ENCODE data around the gene ULK4. TPM values are rescaled to one million over a fixed set of nuclear protein-coding genes. Genes with fewer than 3 reads are reported as not detected.

ULK4 gene
- total and polyA plus RNA-seq, 2 of the 4 experiments (the other 2 are of a cell fraction) = 2.7 to 5.0 TPM

DNA sequence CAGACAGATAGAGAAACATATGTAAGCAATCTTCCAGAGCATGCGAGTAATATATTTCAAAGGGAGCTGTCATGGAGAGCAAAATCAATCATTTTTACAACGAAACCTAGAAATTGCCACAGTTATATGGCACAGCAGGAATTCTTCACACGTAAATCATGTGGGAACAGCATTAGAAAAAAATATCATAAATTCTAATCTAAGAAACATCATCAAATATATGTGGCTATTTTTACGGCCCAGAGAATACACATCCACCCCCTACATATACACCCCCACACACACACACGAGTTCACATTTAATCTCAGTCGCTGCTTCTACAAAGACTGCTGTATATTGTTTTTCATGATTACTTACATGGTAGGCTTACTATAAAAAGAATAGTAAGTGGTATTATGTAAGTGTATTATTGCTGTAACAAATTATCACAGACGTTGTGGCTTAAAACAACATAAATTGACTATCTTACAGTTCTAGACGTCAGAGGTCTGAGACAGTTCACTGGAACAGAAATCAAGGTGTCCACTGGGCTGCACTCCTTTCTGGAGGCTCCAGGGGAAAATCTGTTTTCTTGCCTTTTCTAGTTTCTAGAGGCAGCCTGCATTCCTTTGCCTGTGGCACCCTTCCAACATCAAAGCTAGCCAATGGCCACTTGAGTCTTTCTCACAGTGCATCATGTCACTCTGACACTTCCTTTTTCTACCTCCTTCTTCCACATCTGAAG, 363.3 kb downstream of the ULK4 start:
- dilution Hi-C loops (cut with HindIII; ENCODE audit: low sequenced_read_pairs, unreplicated experiment) (no loop called here), intact Hi-C loops (cut with micrococcal nuclease) (no loop called here), in situ Hi-C loops (cut with MboI; ENCODE audit: low sequenced_read_pairs) (no loop called here)
- ATAC-seq (ENCODE audit: low read depth) (peak; percentile 17; the same call in 1 of the 2 replicates), DNase-seq (peak; percentile 17)
- Histone ChIP-seq H4K8ac (ENCODE audit: low read depth in 2 of 2, low read length in 2 of 2) (no peak overlapping the region), H3K9me1 (ENCODE audit: insufficient read depth, low read length) (no peaks in the 10 kb centered on the region), H3K4me3 (ENCODE audit: insufficient read depth, low read depth, low read length) (no peak overlapping the region), H3K79me1 (ENCODE audit: low read depth in 1 of 2, low read length in 2 of 2) (no peaks in the 10 kb centered on the region), H3K23ac (ENCODE audit: low read depth, low read length) (no peak overlapping the region), H4K91ac (ENCODE audit: insufficient read depth, low read depth, low read length) (no peak overlapping the region), H2BK15ac (ENCODE audit: low read depth, low read length) (no peak overlapping the region), H4K20me1 (ENCODE audit: insufficient read depth, low read length) (no peaks in the 10 kb centered on the region), H2BK20ac (ENCODE audit: low read depth, low read length) (no peak overlapping the region), H3K9me3 (ENCODE audit: control insufficient read depth, insufficient read depth, low read length) (no peaks in the 10 kb centered on the region), H2AK5ac (ENCODE audit: low read depth, low read length) (no peak overlapping the region), H3K36me3 (ENCODE audit: control insufficient read depth, insufficient read depth, low read length) (no peaks in the 10 kb centered on the region), H3K4me1 (ENCODE audit: control insufficient read depth, insufficient read depth, low read length) (no peaks in the 10 kb centered on the region), H3K27me3 (ENCODE audit: control insufficient read depth, insufficient read depth, low read length) (no peaks in the 10 kb centered on the region), H2AFZ (replicated peaks; ENCODE audit: low read length, poor library complexity) (no peak overlapping the region), H3K27ac (ENCODE audit: insufficient read depth, low read length) (no peak overlapping the region), H2BK5ac (ENCODE audit: low read depth, low read length, poor library complexity, severe bottlenecking) (no peak overlapping the region), H3K4me2 (ENCODE audit: low read depth, low read length) (no peak overlapping the region), H3K14ac (replicated peaks; ENCODE audit: low read depth, low read length) (no peak overlapping the region), H3K18ac (ENCODE audit: low read depth, low read length) (no peak overlapping the region), H2AK9ac (replicated peaks; ENCODE audit: low read depth, low read length, poor library complexity) (no peak overlapping the region), H3K9ac (ENCODE audit: low read depth, low read length) (no peak overlapping the region), H3K4ac (ENCODE audit: low read depth, low read length) (no peak overlapping the region), H4K5ac (ENCODE audit: low read depth, low read length) (no peak overlapping the region), H3K56ac (ENCODE audit: extremely low read depth, insufficient read depth, low read length) (no peak overlapping the region), H2BK120ac (ENCODE audit: low read depth, low read length) (no peak overlapping the region)
- TF ChIP-seq ELK1 (IDR thresholded peaks at IDR 0.05; ENCODE audit: borderline replicate concordance, low read depth, low read length) = no peak
- ChIA-PET CTCF (interaction anchor here (0.8 kb wide), 1 partner anchor 1086 kb away, joined by 3 read pairs; no protein-coding TSS in a partner anchor), POLR2A (ENCODE audit: unreplicated experiment) (no interaction called here)
- BruUV-seq (replicated peaks) = no TSS peak
- no CpG with 5 or more reads among the region's 8 CpGs for WGBS, 2 experiments (ENCODE audit: extremely low coverage in 2 of 2, insufficient read length in 1 of 2)
